Measurements from ENCODE around the gene LAMTOR2.

LAMTOR2 gene

GRCh38 chr1:156055281-156056048, 883 bp downstream of the LAMTOR2 start:
- TF ChIP-seq EZH2 (optimal IDR thresholded peaks at IDR 0.05; ENCODE audit: low read depth, low read length): no peak
- no peak for TF ChIP-seq CTCF (IDR thresholded peaks at IDR 0.05; ENCODE audit: low read length)
- TF ChIP-seq EZH2phosphoT487 (IDR thresholded peaks at IDR 0.05; ENCODE audit: low read length): no peak
- no peaks in the 10 kb centered on the region for H3K36me3 ChIP-seq (replicated peaks; ENCODE audit: insufficient read depth, low read length)
- H3K79me2 ChIP-seq (ENCODE audit: low read length): peaks cover 38% of the 10 kb centered on the region
- DNase-seq: no peak
- peak overlapping the region; percentile 91 for H2AFZ ChIP-seq (ENCODE audit: low read length)
- peak overlapping the region; percentile 96 for H3K4me2 ChIP-seq (ENCODE audit: low read depth, low read length)
- no peaks in the 10 kb centered on the region for H4K20me1 ChIP-seq (ENCODE audit: insufficient read depth, low read length)
- H3K27ac ChIP-seq (ENCODE audit: low read length): no peak overlapping the region
- peaks cover 5% of the 10 kb centered on the region for H3F3A ChIP-seq (ENCODE audit: insufficient read depth, low read length)
- H3K4me1 ChIP-seq (ENCODE audit: low read length): peaks cover 11% of the 10 kb centered on the region
- H3K27me3 ChIP-seq (replicated peaks; ENCODE audit: insufficient read depth, low read length): no peaks in the 10 kb centered on the region
- no peaks in the 10 kb centered on the region for H3K9me2 ChIP-seq (replicated peaks; ENCODE audit: insufficient read depth, low read length)
- peak overlapping the region; percentile 84 for H3K4me3 ChIP-seq (ENCODE audit: low read length)
- H3K9me3 ChIP-seq (replicated peaks; ENCODE audit: insufficient read depth, low read length): no peaks in the 10 kb centered on the region
- H3K9ac ChIP-seq (ENCODE audit: low read length): peak overlapping the region; percentile 59

DNA sequence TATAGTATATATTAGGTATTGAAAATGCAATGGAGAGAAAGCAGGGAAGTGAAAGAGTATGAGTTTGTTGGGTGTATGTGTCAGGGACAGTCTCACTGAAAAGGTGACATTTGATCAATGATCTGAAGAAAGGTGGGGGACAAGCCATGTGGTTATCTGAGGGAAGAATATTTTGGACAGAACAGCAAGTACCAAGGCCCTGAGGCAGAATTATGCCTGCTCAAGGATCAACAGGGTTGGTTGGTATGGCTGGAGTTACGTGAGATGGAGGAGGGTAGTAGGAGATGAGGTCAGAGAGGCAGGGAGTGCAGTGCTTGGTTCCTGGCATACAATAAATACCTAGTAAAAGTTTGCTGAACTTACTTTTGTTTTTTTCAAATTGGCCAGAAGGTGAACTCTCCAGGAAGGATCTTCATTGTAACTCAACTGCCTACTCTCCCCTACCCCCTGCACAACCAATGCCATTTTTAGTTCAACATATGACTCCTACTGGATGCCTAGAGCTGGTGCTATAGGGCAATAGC, 1.8 kb downstream of the LAMTOR2 start:
- peaks cover 30% of the 10 kb centered on the region for H3K79me2 ChIP-seq (ENCODE audit: low read length)
- H2AFZ ChIP-seq (ENCODE audit: low read length): no peak overlapping the region
- no peaks in the 10 kb centered on the region for H3K27me3 ChIP-seq (replicated peaks; ENCODE audit: insufficient read depth, low read length)
- no peak overlapping the region for H3K27ac ChIP-seq (ENCODE audit: low read length)
- TF ChIP-seq EZH2phosphoT487 (IDR thresholded peaks at IDR 0.05; ENCODE audit: low read length) (no peak), CTCF (IDR thresholded peaks at IDR 0.05; ENCODE audit: low read length) (no peak), EZH2 (optimal IDR thresholded peaks at IDR 0.05; ENCODE audit: low read depth, low read length) (no peak)
- H3K9ac ChIP-seq (ENCODE audit: low read length): no peak overlapping the region
- DNase-seq: no peak
- H3K4me1 ChIP-seq (ENCODE audit: low read length): peaks cover 11% of the 10 kb centered on the region
- no peaks in the 10 kb centered on the region for H3K9me2 ChIP-seq (replicated peaks; ENCODE audit: insufficient read depth, low read length)
- H3F3A ChIP-seq (ENCODE audit: insufficient read depth, low read length): peaks cover 5% of the 10 kb centered on the region
- H3K4me3 ChIP-seq (ENCODE audit: low read length): no peak overlapping the region
- H3K9me3 ChIP-seq (replicated peaks; ENCODE audit: insufficient read depth, low read length): no peaks in the 10 kb centered on the region
- H4K20me1 ChIP-seq (ENCODE audit: insufficient read depth, low read length): no peaks in the 10 kb centered on the region
- no peak overlapping the region for H3K4me2 ChIP-seq (ENCODE audit: low read depth, low read length)
- no peaks in the 10 kb centered on the region for H3K36me3 ChIP-seq (replicated peaks; ENCODE audit: insufficient read depth, low read length)

DNA sequence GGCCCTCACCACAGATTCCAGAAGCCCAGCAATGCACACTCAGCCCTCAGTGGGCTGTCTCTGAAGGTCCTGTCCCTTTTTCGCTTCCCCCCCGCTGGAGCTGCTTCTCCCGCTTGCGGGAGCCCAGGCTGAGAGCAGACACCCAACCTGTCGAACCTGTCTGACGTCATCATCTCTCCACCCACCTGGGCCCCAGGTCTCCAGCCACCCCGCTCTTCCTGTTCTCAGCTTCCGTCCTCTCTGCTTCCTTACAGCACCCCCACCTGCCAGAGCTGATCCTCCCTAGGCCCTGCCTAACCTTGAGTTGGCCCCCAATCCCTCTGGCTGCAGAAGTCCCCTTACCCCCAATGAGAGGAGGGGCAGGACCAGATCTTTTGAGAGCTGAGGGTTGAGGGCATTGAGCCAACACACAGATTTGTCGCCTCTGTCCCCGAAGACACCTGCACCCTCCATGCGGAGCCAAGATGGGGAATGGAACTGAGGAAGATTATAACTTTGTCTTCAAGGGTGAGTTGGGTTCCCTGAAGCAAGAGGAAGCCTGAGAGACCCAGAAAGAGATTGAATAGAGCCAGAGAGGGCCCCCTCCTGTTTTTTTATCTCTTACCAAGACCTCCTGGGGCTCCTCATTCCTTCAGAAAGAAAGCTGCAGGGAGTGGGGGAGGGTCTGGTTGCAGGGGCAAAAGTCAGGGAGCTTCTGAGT, 6.5 kb downstream of the LAMTOR2 start, which contains the start of gene RAB25:
TSS of gene RAB25 (plus strand) at position 224 of the 700 bp plus-strand sequence. CDS start at position 465, 241 bp downstream.
- no peak within 1 kb of the TSS for H3K4me3 ChIP-seq (ENCODE audit: low read length)
- no peaks in the 10 kb centered on the region for H3F3A ChIP-seq (ENCODE audit: insufficient read depth, low read length)
- no peaks in the 10 kb centered on the region for H4K20me1 ChIP-seq (ENCODE audit: insufficient read depth, low read length)
- H3K36me3 ChIP-seq (replicated peaks; ENCODE audit: insufficient read depth, low read length): no peaks in the 10 kb centered on the region
- H3K4me2 ChIP-seq (ENCODE audit: low read depth, low read length): no peak within 1 kb of the TSS
- H3K79me2 ChIP-seq (ENCODE audit: low read length): no peaks in the 10 kb centered on the region
- H3K9ac ChIP-seq (ENCODE audit: low read length): no peak within 1 kb of the TSS
- H3K4me1 ChIP-seq (ENCODE audit: low read length): peaks cover 4% of the 10 kb centered on the region; the same call in 1 of the 2 replicates
- H3K9me2 ChIP-seq (replicated peaks; ENCODE audit: insufficient read depth, low read length): no peaks in the 10 kb centered on the region
- no peak for TF ChIP-seq EZH2phosphoT487 (IDR thresholded peaks at IDR 0.05; ENCODE audit: low read length)
- DNase-seq: no peak
- H2AFZ ChIP-seq (ENCODE audit: low read length): no peak within 1 kb of the TSS
- H3K27ac ChIP-seq (ENCODE audit: low read length): no peak within 1 kb of the TSS
- H3K9me3 ChIP-seq (replicated peaks; ENCODE audit: insufficient read depth, low read length): no peaks in the 10 kb centered on the region
- H3K27me3 ChIP-seq (replicated peaks; ENCODE audit: insufficient read depth, low read length): no peaks in the 10 kb centered on the region
